ENCODE measurements around the gene ZG16. TPM values are rescaled to one million over a fixed set of nuclear protein-coding genes. Genes with fewer than 3 reads are reported as not detected.

ZG16 gene
- total and polyA plus RNA-seq, 9 of the 15 experiments (the other 6 are each of a cell fraction or from before 2014, with no cell fraction given) = 0.04 TPM; not detected in 8

DNA sequence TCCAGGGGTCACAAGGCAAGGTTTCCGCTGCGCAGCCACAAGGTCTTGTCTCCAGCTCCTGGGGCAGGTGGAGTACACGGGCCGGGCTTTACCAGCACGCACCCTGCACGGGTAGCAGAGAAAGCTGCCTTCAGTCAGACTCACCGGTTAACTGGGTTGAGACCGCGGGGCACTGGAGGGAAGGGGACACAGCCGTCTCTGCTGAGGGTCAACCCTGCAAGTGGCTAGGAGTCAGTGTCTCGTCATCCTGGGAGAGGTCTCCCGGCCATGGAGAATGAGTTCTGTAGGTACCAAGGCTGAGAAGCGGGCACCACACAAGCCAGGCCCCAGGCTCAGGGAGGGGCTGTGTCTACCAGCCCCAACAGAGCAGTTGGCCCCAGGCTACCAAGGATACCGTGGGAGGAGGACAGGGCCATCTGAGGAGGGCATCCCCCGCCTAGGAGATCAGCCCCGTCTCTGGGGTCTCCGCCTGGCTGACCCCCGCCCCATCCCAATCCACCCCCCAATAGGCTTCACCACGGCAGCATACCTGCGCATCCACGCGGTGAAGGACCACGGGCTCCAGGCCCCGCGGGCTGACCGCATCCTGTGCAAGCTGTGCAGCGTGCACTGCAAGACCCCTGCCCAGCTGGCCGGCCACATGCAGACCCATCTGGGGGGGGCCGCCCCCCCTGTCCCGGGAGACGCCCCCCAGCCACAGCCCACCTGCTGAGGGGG is 31.1 kb downstream of the ZG16 start (continued):
- TF ChIP-seq ZNF57 (CRISPR knock-in tag; IDR thresholded peaks at IDR 0.05) = no peak
- TF ChIP-seq, protein P1, sequence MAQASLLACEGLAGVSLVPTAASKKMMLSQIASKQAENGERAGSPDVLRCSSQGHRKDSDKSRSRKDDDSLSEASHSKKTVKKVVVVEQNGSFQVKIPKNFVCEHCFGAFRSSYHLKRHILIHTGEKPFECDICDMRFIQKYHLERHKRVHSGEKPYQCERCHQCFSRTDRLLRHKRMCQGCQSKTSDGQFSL (CRISPR knock-in tag; IDR thresholded peaks at IDR 0.05) = 0 out of 2 replicates have a peak, but pooled peaks have one; percentile 8
- TF ChIP-seq, protein P1 (tag; IDR thresholded peaks at IDR 0.05) = no peak

DNA sequence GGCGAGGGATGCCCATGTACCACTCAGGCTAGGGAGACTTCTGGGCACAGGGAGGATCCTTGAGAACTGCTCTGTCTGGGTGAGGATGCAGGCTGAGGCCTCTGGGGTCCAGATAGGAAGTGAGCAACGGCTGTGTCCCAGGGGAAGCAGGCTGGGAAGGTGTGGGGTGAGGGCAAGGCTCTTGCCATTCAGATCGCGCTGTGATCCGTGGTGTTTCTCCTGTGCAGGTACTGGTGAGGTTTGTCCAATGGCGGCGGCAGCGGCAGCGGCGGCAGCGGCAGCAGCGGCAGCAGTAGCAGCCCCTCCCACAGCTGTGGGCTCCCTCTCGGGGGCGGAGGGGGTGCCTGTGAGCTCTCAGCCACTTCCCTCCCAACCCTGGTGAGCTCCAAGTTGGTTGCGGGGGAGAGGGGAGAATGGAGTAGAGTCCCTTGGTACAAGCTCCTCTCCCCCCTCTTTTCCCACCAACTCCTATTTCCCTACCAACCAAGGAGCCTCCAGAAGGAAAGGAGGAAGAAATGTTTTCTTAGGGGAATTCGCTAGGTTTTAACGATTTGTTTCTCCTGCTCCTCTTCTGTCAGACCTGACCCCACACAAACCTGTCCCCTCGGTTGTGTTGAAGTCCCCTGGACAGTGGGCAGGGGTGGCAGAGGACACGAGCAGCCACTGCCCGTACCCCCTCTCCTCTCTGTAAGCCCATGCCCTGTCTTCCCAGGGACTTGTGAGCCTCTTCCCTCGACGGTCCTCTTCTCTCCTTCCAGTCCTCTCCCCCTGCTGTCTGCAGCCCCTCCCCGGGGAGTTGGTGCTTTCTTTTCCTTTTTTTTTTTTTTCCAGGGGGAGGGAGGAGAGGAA is 32.0 kb downstream of the ZG16 start:
- Histone ChIP-seq H3K4me3 (peak overlapping the region; percentile 60), H3K27me3 (ENCODE audit: control insufficient read depth in 2 of 2, insufficient read depth in 2 of 2, low read length in 2 of 2) (no peaks in the 10 kb centered on the region), H3K9me1 (ENCODE audit: control insufficient read depth, insufficient read depth, low read length) (no peaks in the 10 kb centered on the region), H3K9ac (ENCODE audit: insufficient read depth in 1 of 2, low read depth in 2 of 2, low read length in 2 of 2) (peak overlapping the region; percentile 30 to 100; a peak in 3 of 4 replicates), H3K9me3 (replicated peaks; ENCODE audit: control insufficient read depth, insufficient read depth, low read depth, low read length) (no peaks in the 10 kb centered on the region), H3K79me2 (ENCODE audit: control insufficient read depth, insufficient read depth, low read length) (peaks cover 40% of the 10 kb centered on the region), H3K27ac (ENCODE audit: extremely low read depth, low read depth, low read length) (peak overlapping the region; percentile 88), H3K4me2 (ENCODE audit: insufficient read depth, low read length) (peak overlapping the region; percentile 91), H3K4me1 (replicated peaks in 1 of 2; ENCODE audit: control insufficient read depth in 2 of 2, insufficient read depth in 2 of 2, low read length in 2 of 2) (peaks cover 40 to 83% of the 10 kb centered on the region in 2 experiments), H3K36me3 (ENCODE audit: control insufficient read depth, insufficient read depth, low read length) (peaks cover 36% of the 10 kb centered on the region), H2AFZ (ENCODE audit: low read depth, low read length) (no peak overlapping the region), H4K20me1 (replicated peaks; ENCODE audit: control insufficient read depth, insufficient read depth, low read length) (peaks cover 23% of the 10 kb centered on the region; the same call in 1 of the 2 replicates)
- ChIA-PET CTCF (ENCODE audit: low intra/inter-chr PET ratio) (no interaction called here), POLR2A (interaction anchor here (0.7 to 1.3 kb wide), 5 partner anchors 8 to 110 kb away, joined by 3 to 4 read pairs (median 3); no protein-coding TSS in a partner anchor)
- FAIRE-seq (peak; percentile 75), DNase-seq (ENCODE audit: extremely low read depth in 1 of 4, low spot score in 3 of 4) (peak in 2 of 4 experiments; percentile 53 to 65), ATAC-seq (peak; percentile 2; the same call in 1 of the 3 replicates)
- in situ Hi-C loops (cut with MboI) = no loop called here
- intact Hi-C loops (cut with micrococcal nuclease) = loop anchor here (10.0 kb wide), 1 partner anchor 215 kb away; the partner anchor contains the start of gene C16orf92
- 15% methylated on average over 15 of the region's 23 CpGs for WGBS (ENCODE audit: insufficient coverage, low coverage, missing lambda C conversion rate)
- no TSS peak for BruUV-seq (replicated peaks)
- TF ChIP-seq, protein P2, sequence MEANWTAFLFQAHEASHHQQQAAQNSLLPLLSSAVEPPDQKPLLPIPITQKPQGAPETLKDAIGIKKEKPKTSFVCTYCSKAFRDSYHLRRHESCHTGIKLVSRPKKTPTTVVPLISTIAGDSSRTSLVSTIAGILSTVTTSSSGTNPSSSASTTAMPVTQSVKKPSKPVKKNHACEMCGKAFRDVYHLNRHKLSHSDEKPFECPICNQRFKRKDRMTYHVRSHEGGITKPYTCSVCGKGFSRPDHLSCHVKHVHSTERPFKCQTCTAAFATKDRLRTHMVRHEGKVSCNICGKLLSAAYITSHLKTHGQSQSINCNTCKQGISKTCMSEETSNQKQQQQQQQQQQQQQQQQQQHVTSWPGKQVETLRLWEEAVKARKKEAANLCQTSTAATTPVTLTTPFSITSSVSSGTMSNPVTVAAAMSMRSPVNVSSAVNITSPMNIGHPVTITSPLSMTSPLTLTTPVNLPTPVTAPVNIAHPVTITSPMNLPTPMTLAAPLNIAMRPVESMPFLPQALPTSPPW (CRISPR knock-in tag; IDR thresholded peaks at IDR 0.05) = peak; percentile 54
- TF ChIP-seq CC2D1A (IDR thresholded peaks at IDR 0.05) = no peak
- TF ChIP-seq PML (IDR thresholded peaks at IDR 0.05; ENCODE audit: low read length) = 0 out of 2 replicates have a peak, but pooled peaks have one; percentile 26
- TF ChIP-seq SPI1 (IDR thresholded peaks at IDR 0.05; ENCODE audit: borderline replicate concordance, low read depth, low read length) = peak; percentile 75
- TF ChIP-seq HMG20B (CRISPR knock-in tag; IDR thresholded peaks at IDR 0.05) = no peak
- TF ChIP-seq RBFOX2 (IDR thresholded peaks at IDR 0.05; ENCODE audit: low read depth, low read length) = peak; percentile 40
- TF ChIP-seq, protein P3, sequence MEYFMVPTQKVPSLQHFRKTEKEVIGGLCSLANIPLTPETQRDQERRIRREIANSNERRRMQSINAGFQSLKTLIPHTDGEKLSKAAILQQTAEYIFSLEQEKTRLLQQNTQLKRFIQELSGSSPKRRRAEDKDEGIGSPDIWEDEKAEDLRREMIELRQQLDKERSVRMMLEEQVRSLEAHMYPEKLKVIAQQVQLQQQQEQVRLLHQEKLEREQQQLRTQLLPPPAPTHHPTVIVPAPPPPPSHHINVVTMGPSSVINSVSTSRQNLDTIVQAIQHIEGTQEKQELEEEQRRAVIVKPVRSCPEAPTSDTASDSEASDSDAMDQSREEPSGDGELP (CRISPR knock-in tag; IDR thresholded peaks at IDR 0.05; ENCODE audit: borderline replicate concordance) = peak; percentile 63; the same call in 1 of the 2 replicates
- no peak for TF ChIP-seq CBX5 (IDR thresholded peaks at IDR 0.05; ENCODE audit: borderline replicate concordance, low read depth)
